Measurements from ENCODE around the gene KIF16B. TPM values are rescaled to one million over a fixed set of nuclear protein-coding genes. Genes with fewer than 3 reads are reported as not detected.

KIF16B gene
- total and polyA plus RNA-seq, 2 of the 8 experiments (the other 6 are each of a cell fraction or from before 2014, with no cell fraction given) = 3.0 to 9.2 TPM

- H3K23ac ChIP-seq (ENCODE audit: insufficient read length) = no peak overlapping the region
- H3K4me3 ChIP-seq (ENCODE audit: extremely low read depth in 1 of 4, insufficient read depth in 2 of 4, low read depth in 3 of 4, low read length in 4 of 4) = no peak overlapping the region
- H4K91ac ChIP-seq (replicated peaks; ENCODE audit: insufficient read length, low read length) = no peak overlapping the region
- DNase-seq (ENCODE audit: low read depth in 1 of 2, low spot score in 2 of 2) (no peak), FAIRE-seq (no peak)
- no peaks in the 10 kb centered on the region for H3K9me3 ChIP-seq (ENCODE audit: insufficient read depth in 2 of 2, low read depth in 1 of 2, low read length in 1 of 2)
- H3K4me1 ChIP-seq (replicated peaks in 1 of 4; ENCODE audit: control insufficient read depth in 3 of 4, insufficient read depth in 4 of 4, low read length in 3 of 4) = no peaks in the 10 kb centered on the region
- H2BK20ac ChIP-seq (ENCODE audit: low read length) = no peak overlapping the region
- ChIA-PET CTCF (ENCODE audit: partially characterized antibody) (no interaction called here), POLR2A (ENCODE audit: partially characterized antibody) (no interaction called here)
- H3K79me2 ChIP-seq (ENCODE audit: control insufficient read depth in 1 of 2, insufficient read depth in 2 of 2, low read length in 2 of 2) = no peaks in the 10 kb centered on the region
- H3K56ac ChIP-seq (replicated peaks; ENCODE audit: insufficient read length, low read depth, low read length) = no peak overlapping the region
- H3K27ac ChIP-seq (ENCODE audit: low read depth, low read length) = no peak overlapping the region
- no peaks in the 10 kb centered on the region for H4K20me1 ChIP-seq (replicated peaks in 1 of 2; ENCODE audit: control insufficient read depth in 1 of 2, insufficient read depth in 2 of 2, low read length in 2 of 2)
- H3K79me1 ChIP-seq (ENCODE audit: low read depth, low read length) = no peaks in the 10 kb centered on the region; the same call in 1 of the 2 replicates
- H2BK15ac ChIP-seq (ENCODE audit: low read length) = no peak overlapping the region
- H2BK5ac ChIP-seq (ENCODE audit: low read depth, low read length) = no peak overlapping the region
- H4K8ac ChIP-seq (ENCODE audit: extremely low read depth, insufficient read depth, low read length) = no peak overlapping the region
- no peaks in the 10 kb centered on the region for H3K23me2 ChIP-seq (ENCODE audit: low read depth, low read length)
- no peak overlapping the region for H3K4ac ChIP-seq (replicated peaks; ENCODE audit: insufficient read length, low read depth, low read length)
- no peak overlapping the region for H4K5ac ChIP-seq (ENCODE audit: insufficient read length, low read depth, low read length)
- no peak overlapping the region for H3K18ac ChIP-seq (ENCODE audit: extremely low read depth, low read length)
- H2AFZ ChIP-seq (ENCODE audit: low read length) = no peak overlapping the region
- H3K4me2 ChIP-seq (ENCODE audit: insufficient read depth in 1 of 2, low read depth in 2 of 2, low read length in 2 of 2) = no peak overlapping the region
- no peaks in the 10 kb centered on the region for H3K27me3 ChIP-seq (replicated peaks in 1 of 4; ENCODE audit: control insufficient read depth in 3 of 4, extremely low read depth in 1 of 4, insufficient read depth in 3 of 4, low read length in 3 of 4)
- 96% methylated on average over 3 of the region's 3 CpGs; no CpG with 5 or more reads in 1 of the 2 experiments for WGBS, 2 experiments (ENCODE audit: extremely low coverage in 1 of 2, insufficient coverage in 1 of 2, insufficient read length in 1 of 2, insufficient replicate concordance in 2 of 2, low coverage in 1 of 2, low lambda C conversion rate in 2 of 2, missing lambda C conversion rate in 1 of 2)
- H2BK12ac ChIP-seq (ENCODE audit: low read depth, low read length) = no peak overlapping the region
- no peak overlapping the region for H3K14ac ChIP-seq (ENCODE audit: insufficient read length)
- no peak overlapping the region for H2BK120ac ChIP-seq (replicated peaks; ENCODE audit: low read depth, low read length)
- TF ChIP-seq GTF2F1 (IDR thresholded peaks at IDR 0.05; ENCODE audit: borderline replicate concordance, low read depth, low read length) = no peak
- no peak for TF ChIP-seq BACH1 (IDR thresholded peaks at IDR 0.05; ENCODE audit: low read length)
- no peak for TF ChIP-seq TEAD4 (IDR thresholded peaks at IDR 0.05; ENCODE audit: low read depth, low read length)
- TF ChIP-seq SP2 (IDR thresholded peaks at IDR 0.05; ENCODE audit: low read length) = no peak
- no peaks in the 10 kb centered on the region for H3K36me3 ChIP-seq (ENCODE audit: control insufficient read depth in 2 of 4, insufficient read depth in 4 of 4, low read length in 3 of 4)
- H3K9ac ChIP-seq (replicated peaks in 1 of 4; ENCODE audit: extremely low read depth in 1 of 4, low read depth in 3 of 4, low read length in 3 of 4) = no peak overlapping the region
- no peak overlapping the region for H2AK5ac ChIP-seq (ENCODE audit: low read depth, low read length)
Observed at GRCh38 chr20:16410626-16411025, 162.6 kb downstream of the KIF16B start.

All from H1 (cell line).